Activated naive CD4-positive, alpha-beta T cell treated with anti-CD3 and anti-CD28 coated beads for 36 hours (primary cell): Measurements from ENCODE around the gene LETM1. TPM values are rescaled to one million over a fixed set of nuclear protein-coding genes. Genes with fewer than 3 reads are reported as not detected.

Source experiments
- CTCF ChIA-PET: fragments of 350-600 bp; sonication (Branson Sonifier 250); formaldehyde crosslinking; loops from one replicate; lab custom pipeline; 2021; ENCODE audit warnings: antibody characterized with exemption; lab: Charles Lee
- DNase-seq: peaks from one replicate; pipeline ENCODE4 v3.0.0-alpha.2; 2020
- H3K27ac Mint-ChIP-seq: one replicate; pipeline ENCODE4 v1.8.0; 2021; ENCODE audit warnings: mild to moderate bottlenecking, mixed read lengths
- H3K27me3 Mint-ChIP-seq: one replicate; pipeline ENCODE4 v1.8.0; 2021; ENCODE audit warnings: low read depth, mixed read lengths
- H3K36me3 Mint-ChIP-seq: one replicate; pipeline ENCODE4 v1.8.0; 2021; ENCODE audit warnings: low read depth, mixed read lengths
- H3K4me1 Mint-ChIP-seq: one replicate; pipeline ENCODE4 v1.8.0; 2021; ENCODE audit warnings: low read depth, mixed read lengths
- H3K4me3 Mint-ChIP-seq: one replicate; pipeline ENCODE4 v1.8.0; 2021; ENCODE audit warnings: mild to moderate bottlenecking, moderate library complexity, mixed read lengths
- H3K9me3 Mint-ChIP-seq: one replicate; pipeline ENCODE4 v1.8.0; 2021; ENCODE audit warnings: mixed read lengths
- intact Hi-C: fragments of 100-400 bp; cut with micrococcal nuclease; formaldehyde crosslinking; loops from one replicate; pipeline ENCODE4 v1.15.1; 2023
- total RNA-seq, 2 experiments: library from RNA; stranded (reverse); gene quantifications; one replicate each; pipeline ENCODE4 v1.2.3, GENCODE V29; 2021

LETM1 gene
- total RNA-seq, 2 experiments from 2014 or later = 36.3 to 40.5 TPM

DNA sequence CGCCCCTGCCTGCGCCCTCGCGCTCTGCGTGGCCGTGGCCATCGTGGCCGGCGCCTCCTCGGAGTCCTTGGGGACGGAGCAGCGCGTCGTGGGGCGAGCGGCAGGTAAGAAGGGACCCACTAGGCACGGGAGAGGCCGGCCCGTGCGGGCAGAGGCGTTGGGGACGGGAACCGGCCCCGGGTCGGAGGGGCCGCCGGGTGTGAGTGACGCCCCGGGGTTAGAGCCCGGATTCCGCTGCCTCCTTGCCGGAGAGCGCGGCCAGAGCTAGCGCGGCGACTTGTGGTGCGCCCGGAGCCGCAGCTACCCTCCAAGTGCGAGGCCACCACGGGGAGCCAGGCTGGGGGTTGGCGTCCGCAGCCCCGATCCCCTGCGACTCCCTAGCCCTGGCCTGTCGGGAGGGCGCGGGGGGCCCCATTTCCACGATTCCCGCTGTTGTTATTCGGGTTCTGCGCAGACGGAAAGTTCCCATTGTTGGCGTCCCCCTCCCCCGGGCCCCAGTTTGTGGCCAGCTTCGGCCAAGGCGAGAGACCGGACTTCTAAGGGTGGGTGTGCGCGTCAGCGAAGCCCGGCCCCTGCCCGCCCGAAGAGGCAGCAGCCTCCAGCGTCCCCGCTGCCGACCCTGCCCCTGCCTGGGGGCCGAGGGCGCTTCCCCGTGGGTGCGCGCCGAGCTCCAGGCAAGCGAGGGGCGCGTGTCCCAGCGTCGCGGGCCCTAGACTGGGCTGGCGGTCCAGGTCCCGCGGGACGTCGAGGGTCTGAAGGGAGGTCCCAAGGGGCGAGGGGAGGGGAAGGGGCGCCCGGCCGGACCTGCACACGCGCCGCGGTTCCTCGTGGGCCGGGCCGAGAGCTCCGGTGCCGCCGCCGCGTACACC, 61.8 kb downstream of the LETM1 start:
- H3K27ac Mint-ChIP-seq = no peak overlapping the region
- peaks cover 17% of the 10 kb centered on the region for H3K27me3 Mint-ChIP-seq
- CTCF ChIA-PET = interaction anchor here (0.6 to 1.9 kb wide), 4 partner anchors 16 to 101 kb away, joined by 3 to 6 read pairs (median 4); no protein-coding TSS in a partner anchor
- no peaks in the 10 kb centered on the region for H3K9me3 Mint-ChIP-seq
- intact Hi-C loops = no loop called here
- no peaks in the 10 kb centered on the region for H3K36me3 Mint-ChIP-seq
- H3K4me1 Mint-ChIP-seq = no peaks in the 10 kb centered on the region
- no peak overlapping the region for H3K4me3 Mint-ChIP-seq
- no peak for DNase-seq

DNA sequence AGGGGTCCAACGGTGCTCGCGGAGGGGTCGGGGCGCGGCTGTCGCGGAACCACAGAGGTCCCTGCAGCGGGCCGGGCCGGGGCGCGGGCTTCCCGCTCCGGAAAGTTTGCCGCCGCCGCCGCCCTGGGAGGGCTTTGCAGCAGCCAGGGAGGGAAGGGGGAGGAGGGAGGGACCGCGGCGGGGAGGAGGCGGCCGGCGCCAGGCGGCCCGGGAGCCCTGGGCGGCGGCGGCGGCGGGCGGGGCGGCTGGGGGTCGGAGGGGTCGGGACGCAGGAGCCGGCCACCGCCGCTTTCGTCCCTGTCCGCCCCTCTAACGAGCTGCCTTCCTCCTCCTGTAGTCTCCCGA, 62.5 kb downstream of the LETM1 start:
- CTCF ChIA-PET = interaction anchor here (1.3 kb wide), 1 partner anchor 45 kb away, joined by 4 read pairs; no protein-coding TSS in a partner anchor
- intact Hi-C loops = no loop called here

GRCh38 chr4:1792832-1793495, 63.0 kb downstream of the LETM1 start, which contains the start of gene FGFR3:
FGFR3 (plus strand) TSS chr4:1793293; CDS start chr4:1793935, 642 bp downstream.
- DNase-seq = peak; percentile 12
- peaks cover 17% of the 10 kb centered on the region for H3K27me3 Mint-ChIP-seq
- no peaks in the 10 kb centered on the region for H3K9me3 Mint-ChIP-seq
- CTCF ChIA-PET = interaction anchor here (1.0 kb wide), 1 partner anchor 33 kb away, joined by 3 read pairs; no protein-coding TSS in a partner anchor
- intact Hi-C loops = no loop called here
- H3K27ac Mint-ChIP-seq = no peak within 1 kb of the TSS
- peak within 1 kb of the TSS; percentile 9 for H3K4me3 Mint-ChIP-seq
- no peaks in the 10 kb centered on the region for H3K36me3 Mint-ChIP-seq
- no peaks in the 10 kb centered on the region for H3K4me1 Mint-ChIP-seq

More for the DNA sequence above, 62.5 kb downstream of the LETM1 start:
- Mint-ChIP-seq H3K4me3 (no peak overlapping the region), H3K4me1 (no peaks in the 10 kb centered on the region), H3K27me3 (peaks cover 17% of the 10 kb centered on the region), H3K36me3 (no peaks in the 10 kb centered on the region), H3K27ac (no peak overlapping the region), H3K9me3 (no peaks in the 10 kb centered on the region)
- DNase-seq = peak; percentile 39

DNA sequence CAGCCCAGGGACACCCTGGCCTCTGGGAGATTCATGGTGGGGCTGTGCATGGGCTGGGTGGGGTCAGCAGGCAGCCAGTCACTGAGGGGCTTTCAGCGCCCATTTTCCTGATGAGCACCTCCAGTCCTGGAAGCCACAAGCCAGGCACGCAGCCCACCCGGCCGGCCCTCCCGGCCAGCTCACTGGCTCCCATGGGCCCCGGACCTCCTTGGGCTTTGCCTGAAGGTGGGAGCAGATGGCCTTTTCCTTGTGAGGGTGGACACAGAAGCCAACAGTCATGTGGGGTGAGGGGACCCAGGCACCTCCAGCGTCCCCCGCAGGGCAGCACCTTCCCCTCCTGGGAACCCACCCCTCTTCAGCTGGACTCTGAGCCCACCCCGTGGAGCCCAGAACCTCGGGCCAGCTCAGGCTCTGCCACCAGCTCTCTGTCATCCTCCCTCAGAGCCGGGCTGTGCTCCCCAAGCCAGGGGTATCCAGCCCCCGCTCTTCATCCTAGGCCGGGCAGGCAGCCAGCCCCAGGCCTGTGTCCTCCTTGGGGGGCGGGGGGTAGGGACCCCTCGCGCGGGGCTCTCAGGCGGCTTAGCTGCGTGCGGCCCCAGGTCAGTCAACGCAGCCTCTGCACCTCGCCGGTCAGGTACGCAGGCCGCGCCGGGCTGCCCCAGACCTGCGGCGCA, 63.7 kb downstream of the LETM1 start:
- DNase-seq = no peak
- H3K27me3 Mint-ChIP-seq = peaks cover 17% of the 10 kb centered on the region
- intact Hi-C loops = no loop called here
- H3K36me3 Mint-ChIP-seq = no peaks in the 10 kb centered on the region
- H3K27ac Mint-ChIP-seq = no peak overlapping the region
- no peaks in the 10 kb centered on the region for H3K9me3 Mint-ChIP-seq
- H3K4me3 Mint-ChIP-seq = peak overlapping the region; percentile 9
- H3K4me1 Mint-ChIP-seq = no peaks in the 10 kb centered on the region
- CTCF ChIA-PET = interaction anchor here (1.0 kb wide), 1 partner anchor 33 kb away, joined by 3 read pairs; no protein-coding TSS in a partner anchor

- intact Hi-C loops = no loop called here
- peaks cover 5% of the 10 kb centered on the region for H3K27me3 Mint-ChIP-seq
These were observed 66.0 kb downstream of the LETM1 start for GRCh38 chr4:1790005-1790404.

DNA sequence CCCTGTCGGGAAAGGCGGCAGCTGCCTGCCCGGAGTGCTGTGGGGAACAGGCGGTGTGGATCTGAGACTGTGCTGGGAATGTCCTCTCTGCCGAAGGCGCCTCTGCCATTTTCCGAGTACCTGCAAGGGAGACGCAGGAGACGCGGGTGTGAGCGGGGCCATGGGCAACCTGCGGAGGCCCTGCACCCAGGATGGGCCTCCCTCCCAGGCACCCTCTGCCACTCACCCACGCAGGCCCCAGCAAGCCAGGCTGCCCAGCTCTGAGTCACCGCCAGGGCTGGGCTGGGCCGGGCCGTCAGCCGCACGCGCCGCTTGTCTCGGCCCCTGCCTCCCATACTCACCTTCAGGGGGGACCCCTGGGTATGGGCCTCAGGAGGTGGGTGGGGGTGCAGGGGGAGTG, 66.4 kb downstream of the LETM1 start:
- Mint-ChIP-seq H3K4me1 (no peaks in the 10 kb centered on the region), H3K27me3 (peaks cover 5% of the 10 kb centered on the region), H3K4me3 (no peak overlapping the region), H3K27ac (no peak overlapping the region), H3K9me3 (no peaks in the 10 kb centered on the region), H3K36me3 (no peaks in the 10 kb centered on the region)
- CTCF ChIA-PET = interaction anchor here (0.6 kb wide), 1 partner anchor 184 kb away, joined by 3 read pairs; no protein-coding TSS in a partner anchor
- DNase-seq = no peak
- intact Hi-C loops = no loop called here

More at GRCh38 chr4:1790005-1790404, 66.0 kb downstream of the LETM1 start:
- H3K36me3 Mint-ChIP-seq = no peaks in the 10 kb centered on the region
- CTCF ChIA-PET = no interaction called here
- H3K9me3 Mint-ChIP-seq = no peaks in the 10 kb centered on the region
- no peak overlapping the region for H3K4me3 Mint-ChIP-seq
- H3K4me1 Mint-ChIP-seq = no peaks in the 10 kb centered on the region
- no peak for DNase-seq
- no peak overlapping the region for H3K27ac Mint-ChIP-seq

GRCh38 chr4:1788254-1788973, 67.5 kb downstream of the LETM1 start:
- CTCF ChIA-PET = interaction anchor here (0.5 kb wide), 1 partner anchor 562 kb away, joined by 3 read pairs; no protein-coding TSS in a partner anchor
- intact Hi-C loops = no loop called here
- H3K36me3 Mint-ChIP-seq = no peaks in the 10 kb centered on the region

DNA sequence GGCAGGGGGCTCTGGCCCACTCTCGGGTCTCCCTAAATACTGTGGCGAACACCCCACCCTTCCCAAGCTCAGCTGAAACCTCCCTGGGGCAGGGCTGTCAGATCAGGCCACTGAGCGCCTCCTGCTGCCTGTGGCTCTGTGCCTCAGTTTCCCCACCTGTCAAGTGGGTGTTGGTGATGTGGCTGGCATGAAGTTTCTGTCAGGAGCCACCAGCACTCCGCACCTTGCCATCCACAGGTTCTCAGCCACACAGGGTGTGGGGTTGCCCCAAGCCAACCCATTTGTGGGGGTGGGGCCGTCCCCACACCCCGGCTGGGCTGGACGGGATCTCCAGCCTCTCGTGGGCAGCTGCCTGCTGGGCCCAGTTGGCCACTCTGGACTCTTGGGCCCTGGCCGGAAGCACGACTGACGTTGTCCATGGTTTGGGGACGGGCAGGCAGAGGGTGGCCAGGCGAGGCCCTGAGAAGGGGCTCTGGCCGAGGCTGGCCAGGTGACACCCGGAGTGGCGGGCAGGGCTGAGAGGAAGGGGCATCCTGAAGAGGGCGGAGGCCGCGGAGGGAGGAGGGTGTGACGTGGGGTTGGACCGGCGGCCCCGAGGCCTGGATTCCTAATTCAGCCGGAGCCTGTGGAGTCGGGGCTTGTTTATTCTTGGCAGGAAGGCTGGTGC, 68.4 kb downstream of the LETM1 start:
- DNase-seq = no peak
- no peaks in the 10 kb centered on the region for H3K4me1 Mint-ChIP-seq
- CTCF ChIA-PET = no interaction called here
- no peaks in the 10 kb centered on the region for H3K36me3 Mint-ChIP-seq
- H3K4me3 Mint-ChIP-seq = no peak overlapping the region
- no peak overlapping the region for H3K27ac Mint-ChIP-seq
- peaks cover 5% of the 10 kb centered on the region for H3K27me3 Mint-ChIP-seq
- no peaks in the 10 kb centered on the region for H3K9me3 Mint-ChIP-seq
- intact Hi-C loops = no loop called here

More at GRCh38 chr4:1788254-1788973, 67.5 kb downstream of the LETM1 start:
- H3K4me3 Mint-ChIP-seq = no peak overlapping the region
- H3K27me3 Mint-ChIP-seq = peaks cover 5% of the 10 kb centered on the region
- no peak for DNase-seq
- no peak overlapping the region for H3K27ac Mint-ChIP-seq
- no peaks in the 10 kb centered on the region for H3K9me3 Mint-ChIP-seq
- no peaks in the 10 kb centered on the region for H3K4me1 Mint-ChIP-seq

DNA sequence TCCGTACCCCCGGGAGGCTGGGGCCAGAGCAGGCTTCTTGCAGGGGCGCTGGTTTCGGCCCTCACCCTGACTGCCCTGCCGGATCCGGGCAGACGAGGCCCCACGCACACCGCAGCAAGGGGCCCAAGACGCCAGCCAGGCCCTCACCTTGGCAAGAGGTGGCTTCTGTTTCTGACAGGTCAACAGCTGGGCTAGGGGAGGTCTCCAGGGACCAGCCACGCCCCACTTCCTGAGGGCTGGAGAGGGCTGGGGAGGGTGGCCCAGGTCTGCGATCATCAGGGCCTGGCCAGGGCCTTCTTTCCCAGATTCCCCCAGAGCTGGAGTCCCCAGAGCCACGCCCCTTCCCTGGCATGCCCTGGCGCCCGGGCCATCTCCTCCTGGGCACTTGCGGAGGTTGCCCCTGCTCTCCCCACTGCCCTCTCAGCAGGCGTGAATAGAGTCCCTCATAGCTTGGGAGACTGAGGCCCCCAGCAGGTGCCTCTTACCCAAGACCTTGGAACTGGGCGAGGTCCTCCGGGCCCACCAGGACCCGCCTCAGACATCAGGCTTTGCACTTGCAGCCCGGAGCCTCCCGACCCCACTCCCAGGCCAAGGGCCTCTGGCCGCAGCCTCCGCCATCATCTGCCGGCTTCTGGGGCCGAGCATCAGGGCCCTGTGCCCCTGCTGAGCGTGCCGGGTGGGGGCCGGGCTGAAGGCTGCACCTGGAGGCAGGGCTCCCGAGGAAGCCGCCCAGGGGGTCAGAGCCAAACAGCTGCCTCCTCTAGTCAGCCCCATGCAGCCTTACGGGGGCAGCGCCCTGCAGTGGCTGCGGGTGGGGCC, 69.2 kb downstream of the LETM1 start:
- intact Hi-C loops = no loop called here
- H3K9me3 Mint-ChIP-seq = no peaks in the 10 kb centered on the region
- H3K4me3 Mint-ChIP-seq = no peak overlapping the region
- H3K4me1 Mint-ChIP-seq = no peaks in the 10 kb centered on the region
- H3K36me3 Mint-ChIP-seq = no peaks in the 10 kb centered on the region
- CTCF ChIA-PET = no interaction called here
- peaks cover 4% of the 10 kb centered on the region for H3K27me3 Mint-ChIP-seq
- H3K27ac Mint-ChIP-seq = no peak overlapping the region
- DNase-seq = no peak

DNA sequence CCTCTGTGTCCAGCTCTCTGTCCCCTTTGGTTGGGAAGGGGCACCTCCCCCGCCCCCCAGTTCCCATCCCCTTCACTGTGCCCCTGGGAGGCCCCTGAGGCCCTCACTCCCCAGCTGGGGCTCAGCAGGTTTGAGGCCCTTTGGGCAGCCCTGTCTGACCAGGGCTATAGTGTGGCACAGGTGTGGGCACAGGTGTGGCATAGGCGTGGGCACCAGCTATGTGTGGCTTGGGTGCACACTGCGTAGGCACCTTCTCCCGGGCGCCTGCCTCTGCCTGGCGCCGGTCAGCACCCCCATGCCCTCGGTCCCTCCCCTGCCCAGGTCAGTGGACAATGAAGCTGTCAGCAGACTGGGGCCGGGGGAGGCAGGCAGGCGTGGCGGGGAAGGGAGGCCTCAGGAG, 70.4 kb downstream of the LETM1 start:
- no peaks in the 10 kb centered on the region for H3K9me3 Mint-ChIP-seq
- no peak for DNase-seq
- no peak overlapping the region for H3K27ac Mint-ChIP-seq
- no peaks in the 10 kb centered on the region for H3K4me1 Mint-ChIP-seq
- CTCF ChIA-PET = interaction anchor here (0.6 kb wide), 1 partner anchor 11 kb away, joined by 3 read pairs; no protein-coding TSS in a partner anchor
- no peak overlapping the region for H3K4me3 Mint-ChIP-seq
- intact Hi-C loops = no loop called here
- H3K27me3 Mint-ChIP-seq = no peaks in the 10 kb centered on the region
- H3K36me3 Mint-ChIP-seq = no peaks in the 10 kb centered on the region
